Liver (tissue), 9 donors: Measurements from ENCODE around the gene PLA2G4B. TPM values are rescaled to one million over a fixed set of nuclear protein-coding genes. Genes with fewer than 3 reads are reported as not detected.

Experiments used
- DNase-seq: peaks from one replicate; pipeline ENCODE4 v3.0.0-alpha.2; 2017; ENCODE audit warnings: low spot score
- H3K27ac ChIP-seq, 2 donors: one replicate each; pipeline ENCODE4 v1.7.0; 2013; ENCODE audit warnings: inconsistent platforms in 2 of 2, low read length in 2 of 2, control low read depth in 1 of 2, low read depth in 1 of 2, mild to moderate bottlenecking in 1 of 2
- H3K27me3 ChIP-seq, 4 donors: one replicate each; pipeline versions ENCODE4 v1.6.1 to v1.7.0; 2013; ENCODE audit warnings: low read length in 3 of 4, inconsistent platforms in 1 of 4, mild to moderate bottlenecking in 1 of 4, moderate library complexity in 1 of 4; ENCODE audit not compliant: control insufficient read depth in 4 of 4, insufficient read depth in 4 of 4
- H3K36me3 ChIP-seq, 4 donors: one replicate each; pipeline versions ENCODE4 v1.6.1 to v1.7.0; 2013; ENCODE audit warnings: low read length in 3 of 4, mild to moderate bottlenecking in 3 of 4, low read depth in 1 of 4, moderate library complexity in 1 of 4; ENCODE audit not compliant: control insufficient read depth in 4 of 4, insufficient read depth in 3 of 4
- H3K4me1 ChIP-seq, 4 donors: one replicate each; pipeline versions ENCODE4 v1.6.1 to v1.7.0; 2013; ENCODE audit warnings: low read length in 3 of 4, mild to moderate bottlenecking in 3 of 4, moderate library complexity in 1 of 4; ENCODE audit not compliant: control insufficient read depth in 4 of 4, insufficient read depth in 4 of 4
- H3K4me3 ChIP-seq, 3 donors: one replicate each; pipeline versions ENCODE4 v1.6.1 to v1.7.0; 2013; ENCODE audit warnings: low read length in 3 of 3, control low read depth in 1 of 3, low read depth in 1 of 3, mild to moderate bottlenecking in 1 of 3
- H3K9ac ChIP-seq, 2 donors: one replicate each; pipeline ENCODE4 v1.7.0; 2013; ENCODE audit warnings: low read length in 2 of 2, mild to moderate bottlenecking in 2 of 2, moderate library complexity in 2 of 2, control low read depth in 1 of 2, low read depth in 1 of 2
- H3K9me3 ChIP-seq, 4 donors: one replicate each; pipeline versions ENCODE4 v1.6.1 to v1.7.0; 2013; ENCODE audit warnings: low read length in 3 of 4; ENCODE audit not compliant: control insufficient read depth in 4 of 4
- CTCF ChIP-seq: fragments of 150-350 bp; IDR thresholded peaks from 2 replicates; pipeline ENCODE4 v1.5.1; 2017; ENCODE audit warnings: improper control_type of control experiment, low read depth, low read length; ENCODE audit not compliant: missing input control
- EGR1 ChIP-seq, 2 donors: IDR thresholded peaks; 2 replicates each; pipeline ENCODE4 v1.6.1; 2016 to 2018; ENCODE audit warnings: antibody characterized with exemption in 2 of 2, low read depth in 2 of 2
- FOXA1 ChIP-seq: IDR thresholded peaks from 2 replicates; pipeline ENCODE4 v1.6.1; 2016; ENCODE audit warnings: antibody characterized with exemption
- FOXA2 ChIP-seq: IDR thresholded peaks from 2 replicates; pipeline ENCODE4 v1.6.1; 2016; ENCODE audit warnings: antibody characterized with exemption
- GABPA ChIP-seq, 2 donors: IDR thresholded peaks in 1 of 2; conservative IDR thresholded peaks in 1 of 2; 2 replicates each; pipeline ENCODE4 v1.6.1; 2016; ENCODE audit warnings: antibody characterized with exemption in 2 of 2, mild to moderate bottlenecking in 1 of 2, moderate library complexity in 1 of 2
- HNF4A ChIP-seq, 2 donors: conservative IDR thresholded peaks; 2 replicates each; pipeline ENCODE4 v1.6.1; 2016; ENCODE audit warnings: antibody characterized with exemption in 2 of 2, mild to moderate bottlenecking in 2 of 2
- JUND ChIP-seq, 2 donors: IDR thresholded peaks; 2 replicates each; pipeline ENCODE4 v1.6.1; 2016; ENCODE audit warnings: antibody characterized with exemption in 2 of 2
- NR2F2 ChIP-seq: IDR thresholded peaks from 2 replicates; pipeline ENCODE4 v1.6.1; 2016; ENCODE audit warnings: antibody characterized with exemption
- RAD21 ChIP-seq, 2 donors: IDR thresholded peaks; 2 replicates each; pipeline ENCODE4 v1.6.1; 2016; ENCODE audit warnings: antibody characterized with exemption in 2 of 2, mild to moderate bottlenecking in 2 of 2
- REST ChIP-seq: IDR thresholded peaks from 2 replicates; pipeline ENCODE4 v1.6.1; 2016; ENCODE audit warnings: antibody characterized with exemption, mild to moderate bottlenecking
- RXRA ChIP-seq, 2 donors: IDR thresholded peaks; 2 replicates each; pipeline ENCODE4 v1.6.1; 2017 to 2018; ENCODE audit warnings: antibody characterized with exemption in 2 of 2, mild to moderate bottlenecking in 1 of 2
- SP1 ChIP-seq: IDR thresholded peaks from 2 replicates; pipeline ENCODE4 v1.6.1; 2018; ENCODE audit warnings: antibody characterized with exemption, mild to moderate bottlenecking
- TAF1 ChIP-seq: conservative IDR thresholded peaks from 2 replicates; pipeline ENCODE4 v1.6.1; 2016; ENCODE audit warnings: antibody characterized with exemption, mild to moderate bottlenecking
- whole genome bisulfite sequencing: extraction: QIAGEN DNeasy Blood & Tissue Kit; methylation state at CpG from one replicate; pipeline ENCODE4 v1.1.7; 2013; 5-methylcytosine and 5-hydroxymethylcytosine counted together
- polyA plus RNA-seq, 2 donors: library from polyadenylated mRNA; stranded (reverse) in 1 of 2; unstranded in 1 of 2; fragments of 200-250 nt in 1 of 2; fragments of >200 nt in 1 of 2; fragmentation: Nextera tagmentation in 1 of 2; extraction: Ambion mirVana in 1 of 2; gene quantifications; one replicate each; pipeline versions ENCODE4 v1.2.1 to v1.2.3, GENCODE V29; 2013 to 2015
- total RNA-seq, 2 donors: library from RNA; depleted of rRNA; stranded (reverse); fragments of >200 nt; gene quantifications; one replicate each; pipeline ENCODE4 v1.2.3, GENCODE V29; 2014
- TF ChIP-seq, protein P1 (sequence below): IDR thresholded peaks from 2 replicates; pipeline ENCODE4 v1.6.1; 2016; ENCODE audit warnings: antibody characterized with exemption
- TF ChIP-seq, protein P2 (sequence below): IDR thresholded peaks from 2 replicates; pipeline ENCODE4 v1.6.1; 2016; ENCODE audit warnings: antibody characterized with exemption
- donor health status: healthy.
- donor health status: healthy.
- donor health status: healthy.
- donor health status: healthy.
- donor health status: healthy.

Gene PLA2G4B
- total and polyA plus RNA-seq, 4 donors, result 0.33 to 3.6 (median 2.3) TPM

DNA sequence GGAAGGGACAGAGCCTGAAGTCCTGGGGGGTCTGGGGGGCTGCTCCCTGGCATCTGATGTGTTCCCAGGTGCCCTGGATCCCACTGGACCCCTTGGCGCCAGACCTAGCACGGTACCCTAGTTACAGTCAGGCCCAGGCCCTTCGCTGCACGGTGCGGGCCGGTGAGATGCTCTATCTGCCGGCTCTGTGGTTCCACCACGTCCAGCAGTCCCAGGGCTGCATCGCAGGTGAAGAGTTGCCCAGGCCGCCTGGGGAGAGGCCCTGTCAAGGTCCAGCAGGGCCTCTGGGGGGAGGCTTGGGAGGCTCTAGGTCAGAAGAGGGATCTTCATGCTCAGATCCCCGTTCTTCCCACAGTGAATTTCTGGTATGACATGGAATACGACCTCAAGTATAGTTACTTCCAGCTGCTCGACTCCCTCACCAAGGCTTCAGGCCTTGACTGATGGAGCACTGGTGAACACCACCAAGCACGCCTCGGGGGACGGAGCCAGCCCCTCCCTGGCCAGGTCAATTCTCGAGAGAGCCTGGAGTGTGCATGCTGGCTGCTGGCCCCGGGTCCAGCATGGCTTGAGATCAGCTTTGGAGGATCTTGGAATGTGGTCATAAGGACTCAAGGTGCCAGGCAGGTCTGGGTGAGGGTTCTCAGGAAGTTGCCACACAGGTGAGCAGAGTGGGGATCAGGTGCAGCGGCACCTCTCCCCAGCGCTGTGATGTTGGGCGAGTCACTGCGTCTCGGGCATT lies 1.8 kb upstream of the PLA2G4B start:
- Histone ChIP-seq H3K27ac (no peak overlapping the region), H3K4me1 (no peaks in the 10 kb centered on the region), H3K4me3 (no peak overlapping the region), H3K36me3 (peaks cover 0 to 6% (median 5%) of the 10 kb centered on the region in 4 donors), H3K27me3 (no peaks in the 10 kb centered on the region), H3K9me3 (no peaks in the 10 kb centered on the region), H3K9ac (no peak overlapping the region)
- no peak for DNase-seq
- no peak for TF ChIP-seq RAD21 (IDR thresholded peaks at IDR 0.05)
- no peak for TF ChIP-seq SP1
- no peak for TF ChIP-seq JUND (IDR thresholded peaks at IDR 0.05)
- WGBS, result 97% methylated on average over 23 of the region's 23 CpGs

DNA sequence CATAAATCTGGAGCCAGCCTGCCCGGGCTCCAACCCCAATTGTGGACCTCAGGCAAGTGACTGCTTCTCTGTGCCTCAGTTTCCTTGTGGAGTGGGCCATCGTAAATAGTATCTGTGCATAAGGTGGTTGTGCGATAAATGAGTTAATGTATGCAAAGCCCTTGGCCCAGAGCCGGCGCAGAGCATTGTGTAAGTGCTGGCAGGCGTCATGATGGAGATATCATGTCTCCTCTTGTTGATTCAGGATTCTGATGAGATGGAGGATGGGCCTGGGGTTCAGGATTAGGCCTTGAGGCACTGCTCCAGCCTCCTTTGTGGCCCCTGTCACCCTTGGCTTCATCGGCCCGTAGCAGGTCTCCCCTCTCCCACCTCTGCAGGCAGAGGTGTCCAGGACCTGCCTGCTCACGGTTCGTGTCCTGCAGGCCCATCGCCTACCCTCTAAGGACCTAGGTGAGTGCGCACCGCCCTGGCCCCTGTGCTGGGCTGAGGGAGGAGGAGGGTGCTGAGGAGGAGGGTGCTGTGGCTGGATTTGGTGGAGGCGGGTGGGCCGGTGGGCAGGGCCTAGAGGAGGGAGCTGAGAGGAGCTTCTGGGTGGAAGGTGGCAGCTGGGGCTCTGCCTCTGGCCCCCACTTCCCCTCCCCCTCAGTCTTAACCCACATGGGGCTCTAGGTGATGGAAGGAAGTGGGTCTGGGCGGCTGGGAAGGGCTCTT lies 1.3 kb downstream of the PLA2G4B start:
- H3K27me3 ChIP-seq, result no peaks in the 10 kb centered on the region
- 97% methylated on average over 16 of the region's 16 CpGs for WGBS
- DNase-seq, result no peak
- H3K36me3 ChIP-seq, result peaks cover 0 to 12% (median 6%) of the 10 kb centered on the region in 4 donors
- no peaks in the 10 kb centered on the region for H3K9me3 ChIP-seq
- no peaks in the 10 kb centered on the region for H3K4me1 ChIP-seq
- no peak overlapping the region for H3K27ac ChIP-seq
- no peak overlapping the region for H3K9ac ChIP-seq
- TF ChIP-seq HNF4A (conservative IDR thresholded peaks at IDR 0.05) (no peak), REST (no peak), GABPA (IDR thresholded peaks at IDR 0.05 in 1 of 2, conservative IDR thresholded peaks at IDR 0.05 in 1 of 2) (no peak), EGR1 (IDR thresholded peaks at IDR 0.05; ENCODE audit: low read depth in 2 of 2) (no peak), NR2F2 (no peak), CTCF (no peak), FOXA2 (no peak)
- H3K4me3 ChIP-seq, result no peak overlapping the region

DNA sequence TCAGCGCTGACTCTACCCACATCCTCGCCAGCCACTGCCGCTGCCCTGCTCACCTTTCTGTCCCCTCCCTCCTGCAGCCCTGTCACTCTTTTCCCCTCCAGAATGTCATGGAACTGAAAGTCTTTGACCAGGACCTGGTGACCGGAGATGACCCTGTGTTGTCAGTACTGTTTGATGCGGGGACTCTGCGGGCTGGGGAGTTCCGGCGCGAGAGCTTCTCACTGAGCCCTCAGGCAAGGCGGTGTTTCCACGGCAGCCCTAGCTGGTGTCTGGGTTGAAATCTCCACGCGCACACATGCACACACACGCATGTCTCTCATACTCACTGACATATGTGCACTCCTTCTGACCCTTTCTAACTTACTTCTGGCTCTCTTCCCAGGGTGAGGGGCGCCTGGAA lies 2.0 kb downstream of the PLA2G4B start:
- H3K36me3 ChIP-seq, result peaks cover 2 to 18% (median 8%) of the 10 kb centered on the region in 4 donors
- TF ChIP-seq GABPA (IDR thresholded peaks at IDR 0.05 in 1 of 2, conservative IDR thresholded peaks at IDR 0.05 in 1 of 2) (no peak), REST (no peak), FOXA1 (no peak), SP1 (no peak), TAF1 (no peak), RXRA (IDR thresholded peaks at IDR 0.05) (no peak)
- TF ChIP-seq, protein P1, sequence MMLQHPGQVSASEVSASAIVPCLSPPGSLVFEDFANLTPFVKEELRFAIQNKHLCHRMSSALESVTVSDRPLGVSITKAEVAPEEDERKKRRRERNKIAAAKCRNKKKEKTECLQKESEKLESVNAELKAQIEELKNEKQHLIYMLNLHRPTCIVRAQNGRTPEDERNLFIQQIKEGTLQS, result no peak
- TF ChIP-seq, protein P2, sequence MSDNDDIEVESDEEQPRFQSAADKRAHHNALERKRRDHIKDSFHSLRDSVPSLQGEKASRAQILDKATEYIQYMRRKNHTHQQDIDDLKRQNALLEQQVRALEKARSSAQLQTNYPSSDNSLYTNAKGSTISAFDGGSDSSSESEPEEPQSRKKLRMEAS, result no peak

More for the DNA sequence above, 2.0 kb downstream of the PLA2G4B start:
- Histone ChIP-seq H3K9me3 (no peaks in the 10 kb centered on the region), H3K4me3 (no peak overlapping the region), H3K9ac (no peak overlapping the region), H3K4me1 (no peaks in the 10 kb centered on the region), H3K27ac (no peak overlapping the region), H3K27me3 (no peaks in the 10 kb centered on the region)
- DNase-seq, result no peak
- 95% methylated on average over 15 of the region's 15 CpGs for WGBS
